Measurements from ENCODE around the gene ABCB6.

Gene ABCB6

GRCh38 chr2:219247678-219248642 lies 29.2 kb upstream of the ABCB6 start:
- DNase-seq = no peak
- in situ Hi-C loops (cut with HindIII; ENCODE audit: low pct_ligation_motif_present, low pct_unique_long_range_greater_than_20kb, low sequenced_read_pairs) = no loop called here

GRCh38 chr2:219246559-219246958 lies 27.8 kb upstream of the ABCB6 start:
- DNase-seq = no peak
- in situ Hi-C loops (cut with HindIII; ENCODE audit: low pct_ligation_motif_present, low pct_unique_long_range_greater_than_20kb, low sequenced_read_pairs) = no loop called here

GRCh38 chr2:219245899-219246230 lies 27.1 kb upstream of the ABCB6 start:
- in situ Hi-C loops (cut with HindIII; ENCODE audit: low pct_ligation_motif_present, low pct_unique_long_range_greater_than_20kb, low sequenced_read_pairs) = no loop called here
- DNase-seq = no peak

- peak; percentile 95 for DNase-seq
- in situ Hi-C loops (cut with HindIII; ENCODE audit: low pct_ligation_motif_present, low pct_unique_long_range_greater_than_20kb, low sequenced_read_pairs) = no loop called here
These were observed 26.6 kb upstream of the ABCB6 start, which contains the start of the genes GLB1L and STK16 for GRCh38 chr2:219245148-219245898. TSS of gene GLB1L (minus strand) at chr2:219245444. CDS start at chr2:219243573, 1,871 bp downstream. TSS of gene STK16 (plus strand) at chr2:219245479. CDS start at chr2:219246000, 521 bp downstream.

GRCh38 chr2:219244789-219245147 lies 26.0 kb upstream of the ABCB6 start:
- no peak for DNase-seq
- in situ Hi-C loops (cut with HindIII; ENCODE audit: low pct_ligation_motif_present, low pct_unique_long_range_greater_than_20kb, low sequenced_read_pairs) = no loop called here

- in situ Hi-C loops (cut with HindIII; ENCODE audit: low pct_ligation_motif_present, low pct_unique_long_range_greater_than_20kb, low sequenced_read_pairs) = no loop called here
- DNase-seq = no peak
These were observed 24.6 kb upstream of the ABCB6 start for GRCh38 chr2:219243291-219243761.

GRCh38 chr2:219234331-219234730 lies 15.6 kb upstream of the ABCB6 start:
- in situ Hi-C loops (cut with HindIII; ENCODE audit: low pct_ligation_motif_present, low pct_unique_long_range_greater_than_20kb, low sequenced_read_pairs) = no loop called here
- no peak for DNase-seq

GRCh38 chr2:219230059-219230540 lies 11.3 kb upstream of the ABCB6 start:
- in situ Hi-C loops (cut with HindIII; ENCODE audit: low pct_ligation_motif_present, low pct_unique_long_range_greater_than_20kb, low sequenced_read_pairs) = no loop called here
- peak; percentile 53 for DNase-seq

GRCh38 chr2:219229305-219230058 lies 10.7 kb upstream of the ABCB6 start, which contains the start of the genes ANKZF1 and ATG9A:
TSS of gene ANKZF1 (plus strand) at chr2:219229806. CDS start at chr2:219230258, 452 bp downstream.
TSS of gene ATG9A (minus strand) at chr2:219229636. CDS start at chr2:219228024, 1,612 bp downstream.
- in situ Hi-C loops (cut with HindIII; ENCODE audit: low pct_ligation_motif_present, low pct_unique_long_range_greater_than_20kb, low sequenced_read_pairs) = no loop called here

GRCh38 chr2:219228911-219229304 lies 10.2 kb upstream of the ABCB6 start:
- in situ Hi-C loops (cut with HindIII; ENCODE audit: low pct_ligation_motif_present, low pct_unique_long_range_greater_than_20kb, low sequenced_read_pairs) = no loop called here
- no peak for DNase-seq

More at GRCh38 chr2:219229305-219230058, 10.7 kb upstream of the ABCB6 start, which contains the start of the genes ANKZF1 and ATG9A:
- DNase-seq = peak; percentile 99

GRCh38 chr2:219228041-219228910 lies 9.5 kb upstream of the ABCB6 start:
- in situ Hi-C loops (cut with HindIII; ENCODE audit: low pct_ligation_motif_present, low pct_unique_long_range_greater_than_20kb, low sequenced_read_pairs) = no loop called here
- no peak for DNase-seq

GRCh38 chr2:219225350-219225749 lies 6.6 kb upstream of the ABCB6 start:
- DNase-seq = no peak
- in situ Hi-C loops (cut with HindIII; ENCODE audit: low pct_ligation_motif_present, low pct_unique_long_range_greater_than_20kb, low sequenced_read_pairs) = no loop called here

- in situ Hi-C loops (cut with HindIII; ENCODE audit: low pct_ligation_motif_present, low pct_unique_long_range_greater_than_20kb, low sequenced_read_pairs) = no loop called here
- no peak for DNase-seq
These were observed 5.3 kb upstream of the ABCB6 start for GRCh38 chr2:219223831-219224610.

- in situ Hi-C loops (cut with HindIII; ENCODE audit: low pct_ligation_motif_present, low pct_unique_long_range_greater_than_20kb, low sequenced_read_pairs) = no loop called here
These were observed 3.3 kb upstream of the ABCB6 start for GRCh38 chr2:219221957-219222518.

GRCh38 chr2:219220652-219221402 lies 2.1 kb upstream of the ABCB6 start:
- in situ Hi-C loops (cut with HindIII; ENCODE audit: low pct_ligation_motif_present, low pct_unique_long_range_greater_than_20kb, low sequenced_read_pairs) = no loop called here
- DNase-seq = no peak

More at GRCh38 chr2:219221957-219222518, 3.3 kb upstream of the ABCB6 start:
- DNase-seq = no peak
